HL-60/S4 treated with retinoic acid at 250 ng/mL for 4 days and 3 days (cell line): ENCODE data around the gene PDGFA.

Experiments
- in situ Hi-C: fragments of 300-500 bp; cut with MboI; formaldehyde crosslinking; loops from 2 replicates; pipeline ENCODE4 v1.7.0; 2022; ENCODE audit warnings: low sequenced_read_pairs

The PDGFA gene

DNA sequence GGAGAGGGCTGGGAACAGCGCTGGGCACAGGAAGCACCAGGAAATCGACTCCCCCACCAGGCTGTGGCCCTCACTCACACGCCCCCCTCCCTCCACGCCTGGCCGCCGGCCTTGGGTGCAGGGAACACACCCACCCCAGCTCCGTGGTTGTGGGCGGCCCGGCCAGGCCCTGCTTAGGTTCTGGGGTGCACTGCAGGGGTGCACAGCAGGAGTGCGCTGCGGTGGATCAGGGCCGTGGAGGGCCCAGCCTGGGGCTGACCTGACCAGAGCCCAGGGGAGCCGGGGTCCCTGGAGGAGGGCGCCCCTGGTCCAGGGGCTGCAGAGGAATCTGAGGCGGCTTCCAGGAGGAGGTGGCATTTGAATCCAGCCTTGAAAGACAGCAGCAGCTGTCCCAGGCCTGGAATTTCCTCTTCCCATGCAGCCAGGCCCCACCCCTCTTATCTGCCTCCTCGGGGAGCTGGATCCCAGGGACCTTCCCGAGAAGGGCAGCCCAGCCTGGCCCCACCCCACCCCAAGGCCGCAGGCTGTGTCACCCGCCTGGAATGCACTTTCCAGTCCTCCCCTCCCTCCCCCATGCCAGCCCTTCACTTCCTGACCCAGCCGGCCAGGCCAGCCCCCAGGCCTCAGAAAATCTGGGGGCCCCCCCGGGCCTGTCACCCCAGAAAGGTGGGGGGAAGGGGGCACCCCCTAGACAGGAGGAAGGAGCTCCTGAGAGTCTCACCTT, 18.4 kb upstream of the PDGFA start:
- in situ Hi-C loops: no loop called here

DNA sequence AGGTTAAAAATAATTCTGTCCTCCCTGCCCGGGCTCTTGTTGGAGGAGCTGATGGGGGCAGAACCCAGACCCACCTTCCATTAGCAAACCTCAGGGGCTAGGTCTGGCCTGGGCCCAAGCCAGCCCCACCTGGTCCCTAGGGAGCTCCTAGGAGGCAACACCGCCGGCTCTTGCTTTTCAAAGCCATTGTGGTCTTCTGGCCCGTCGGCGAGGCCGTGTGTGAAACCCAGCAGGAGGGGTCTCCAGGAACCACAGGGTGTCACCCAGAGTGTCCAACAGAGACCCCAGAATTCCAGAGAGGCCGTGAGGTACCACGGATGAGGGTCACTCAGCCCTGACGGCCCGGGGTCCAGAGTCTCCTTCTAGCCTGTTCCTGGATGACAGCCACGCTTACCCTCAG, 16.6 kb upstream of the PDGFA start:
- in situ Hi-C loops: no loop called here

DNA sequence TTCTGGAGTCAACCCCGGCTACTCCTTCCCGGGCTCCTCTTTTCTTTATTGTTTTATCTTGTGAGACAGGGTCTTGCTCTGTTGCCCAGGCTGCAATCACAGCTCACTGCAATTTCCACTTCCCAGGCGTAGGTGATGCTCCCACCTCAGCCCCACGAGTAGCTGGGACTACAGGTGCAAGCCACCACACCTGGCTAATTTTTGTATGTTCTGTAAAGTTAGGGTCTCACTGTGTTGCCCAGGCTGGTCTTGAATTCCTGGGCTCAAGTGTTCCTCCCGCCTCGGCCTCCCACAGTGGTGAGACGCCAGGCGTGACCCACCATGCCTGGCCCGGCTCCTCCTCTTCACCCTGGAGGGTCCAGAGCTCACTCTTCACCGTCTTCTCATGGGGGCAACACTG, 15.3 kb upstream of the PDGFA start:
- in situ Hi-C loops: no loop called here

DNA sequence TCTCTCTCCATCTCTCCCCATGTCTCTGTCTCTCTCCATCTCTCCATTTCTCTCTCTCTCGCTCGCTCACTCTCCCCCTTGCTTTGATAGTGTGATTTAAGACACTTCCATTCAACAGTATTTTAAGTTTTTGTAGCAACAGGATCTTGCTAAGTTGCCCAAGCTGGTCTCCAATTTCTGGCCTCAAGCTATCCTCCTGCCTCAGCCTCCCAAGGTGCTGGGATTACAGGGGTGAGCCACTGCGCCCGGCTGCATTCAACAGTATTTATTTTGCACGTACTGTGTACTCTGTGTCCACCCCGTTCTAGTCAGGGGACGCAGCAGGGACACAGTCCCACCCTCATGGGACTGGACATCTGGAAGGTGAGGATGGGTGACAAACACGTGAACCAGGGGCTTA, 14.4 kb upstream of the PDGFA start:
- in situ Hi-C loops: no loop called here

DNA sequence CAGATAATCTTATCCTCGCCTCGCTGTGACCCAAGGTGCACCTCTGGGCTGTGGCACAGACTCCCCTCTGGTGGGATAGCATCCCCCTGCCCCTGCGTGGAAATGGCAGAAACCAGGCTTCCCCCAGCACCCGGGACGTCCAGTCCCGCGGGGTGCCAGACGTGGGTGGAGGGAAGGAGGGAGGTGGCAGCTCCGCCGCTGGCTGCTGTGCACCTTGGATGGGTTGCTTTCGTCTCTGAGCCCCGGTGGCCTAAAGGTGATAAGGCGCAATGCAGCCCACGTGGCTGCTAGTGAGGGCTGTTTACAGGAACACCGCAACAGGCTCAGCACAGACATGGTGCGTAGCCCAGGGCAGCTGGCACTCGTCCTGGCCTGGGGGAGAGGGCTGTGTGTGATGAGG, 13.6 kb upstream of the PDGFA start:
- in situ Hi-C loops: no loop called here

DNA sequence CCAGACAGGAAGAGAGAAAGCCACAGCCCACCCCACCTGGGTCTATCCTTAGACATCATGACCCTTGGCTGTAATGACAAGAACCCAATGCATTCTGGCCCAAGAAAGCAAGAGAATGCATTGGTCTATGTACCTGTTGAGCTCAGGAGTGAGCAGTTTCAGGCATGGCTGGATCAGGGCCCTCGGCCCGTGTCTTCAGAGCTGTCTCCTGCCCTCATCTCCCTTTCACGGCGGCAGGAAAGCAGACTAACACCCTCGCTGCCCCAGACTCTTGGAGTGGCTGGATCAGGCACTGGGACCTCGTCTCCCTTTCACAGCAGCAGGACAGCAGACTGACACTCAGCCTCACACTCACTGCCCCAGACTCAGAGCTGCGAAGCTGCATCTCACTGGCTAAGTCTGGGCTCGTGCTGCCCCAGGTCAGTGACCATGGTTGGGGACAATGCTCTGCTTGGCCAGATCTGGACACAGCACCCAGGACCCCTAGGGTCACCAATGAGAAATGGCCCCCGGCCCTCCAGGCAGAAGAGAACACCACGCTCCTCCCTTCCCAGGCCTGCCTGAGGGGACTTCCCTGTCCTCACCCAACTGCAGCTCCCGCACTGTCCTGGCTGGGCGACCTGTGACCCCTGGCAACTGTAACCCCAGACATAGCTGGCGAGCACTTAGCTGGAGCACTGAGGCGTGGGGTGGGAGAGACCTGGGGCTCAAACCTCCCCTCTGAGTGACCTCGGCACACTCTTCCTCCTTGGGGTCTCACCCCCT, 12.9 kb upstream of the PDGFA start:
- in situ Hi-C loops: no loop called here

DNA sequence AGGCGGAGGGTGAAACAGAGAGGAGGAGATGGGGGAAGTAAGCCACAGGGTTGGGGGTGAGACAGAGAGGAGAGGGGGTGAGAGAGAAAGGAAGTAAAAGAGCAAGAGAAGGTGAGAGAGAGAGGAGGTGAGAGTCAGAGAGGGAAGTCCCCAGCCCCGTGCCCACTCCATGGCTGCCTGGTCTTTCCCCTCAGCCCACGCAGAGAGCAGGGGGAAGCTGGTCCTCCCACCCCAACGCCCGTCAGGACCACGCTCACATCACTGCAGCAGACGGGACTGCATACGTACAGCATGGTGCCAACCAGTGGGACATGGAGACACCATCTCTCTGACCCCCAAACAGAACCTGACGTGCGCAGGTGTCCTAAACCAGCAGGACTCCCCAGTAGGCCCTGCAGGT, 12.1 kb upstream of the PDGFA start:
- in situ Hi-C loops: no loop called here

DNA sequence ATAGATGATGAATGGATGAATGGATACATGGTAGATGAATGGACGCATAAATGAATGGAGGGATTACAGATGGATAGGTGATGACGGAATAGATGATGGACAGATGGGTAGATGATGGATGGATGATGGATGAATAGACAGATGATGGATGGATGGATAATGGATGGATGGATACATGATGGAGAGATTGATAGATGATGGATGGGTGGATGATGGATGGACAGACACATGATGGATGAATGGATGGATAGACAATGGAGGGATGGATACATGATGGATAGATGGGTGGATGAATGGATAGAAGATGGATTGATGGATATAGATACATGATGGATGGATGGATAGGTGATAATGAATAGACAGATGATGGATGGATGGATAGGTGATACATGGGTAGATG, 8.8 kb upstream of the PDGFA start:
- in situ Hi-C loops: no loop called here

DNA sequence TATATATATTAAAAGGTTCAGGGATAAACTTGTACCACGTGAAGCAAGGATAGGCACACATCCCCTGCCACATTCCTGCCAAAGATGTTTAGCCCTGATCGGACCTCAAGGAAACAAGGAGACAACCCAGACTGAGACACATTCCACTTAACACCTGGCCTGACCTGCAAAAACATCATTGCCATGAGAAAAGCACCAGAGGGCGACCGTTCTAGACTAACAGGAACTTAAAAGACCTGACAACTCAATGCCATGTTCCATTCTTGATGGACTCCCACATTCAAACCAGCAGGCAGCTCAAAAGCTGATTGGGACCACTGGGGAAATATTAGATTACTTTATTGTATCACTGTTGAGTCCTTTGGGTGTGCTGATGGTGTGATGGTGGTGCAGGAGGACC, 8.1 kb upstream of the PDGFA start:
- in situ Hi-C loops: no loop called here

DNA sequence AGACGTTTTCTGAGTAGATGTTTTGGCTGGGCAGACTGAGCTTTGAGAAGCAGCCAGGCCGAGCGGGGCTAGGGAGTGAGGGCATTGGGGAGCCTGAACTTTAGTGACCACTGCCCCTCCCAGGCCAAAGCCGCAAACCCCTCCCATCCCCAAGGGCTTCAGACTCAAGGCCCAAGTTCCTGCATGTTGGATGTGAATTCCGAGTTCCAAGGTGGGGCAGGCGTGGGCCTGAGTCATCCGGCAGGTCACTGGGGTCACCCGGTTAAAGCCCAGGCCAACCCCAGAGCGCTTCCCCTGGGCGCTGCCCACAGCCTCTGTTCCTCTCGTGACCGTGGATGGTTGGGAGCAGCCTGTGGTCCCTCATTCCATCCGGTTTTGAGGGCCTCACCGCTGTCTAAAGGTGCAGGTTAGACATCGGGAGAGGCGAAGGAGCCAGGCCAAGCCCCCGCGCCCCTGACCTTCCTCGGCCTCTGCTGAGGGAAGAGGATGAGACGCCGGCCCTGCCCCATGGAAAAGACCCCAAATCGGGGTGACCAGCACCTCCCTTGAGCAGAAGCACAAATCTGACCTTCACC, 6.9 kb upstream of the PDGFA start:
- in situ Hi-C loops: no loop called here

DNA sequence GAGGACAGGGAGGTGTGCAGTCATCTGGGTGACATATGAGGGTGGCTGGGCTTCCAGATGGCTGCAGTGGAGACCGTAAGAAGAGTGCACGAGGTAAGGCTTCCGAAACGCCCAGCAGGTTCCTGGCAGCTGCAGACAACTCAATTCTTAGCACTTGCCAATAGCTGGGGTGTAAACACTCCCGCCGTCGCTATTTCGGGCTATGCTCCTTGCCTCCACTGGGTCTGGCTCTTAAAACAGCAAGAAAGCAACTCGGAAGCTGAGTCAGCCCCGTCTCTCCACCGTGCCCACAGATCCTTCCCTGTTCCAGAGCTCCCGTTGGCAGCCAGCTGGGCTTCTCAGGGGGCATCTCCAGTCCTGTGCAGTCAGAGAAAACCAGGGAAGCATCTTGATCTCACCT, 6.1 kb upstream of the PDGFA start:
- in situ Hi-C loops: no loop called here

DNA sequence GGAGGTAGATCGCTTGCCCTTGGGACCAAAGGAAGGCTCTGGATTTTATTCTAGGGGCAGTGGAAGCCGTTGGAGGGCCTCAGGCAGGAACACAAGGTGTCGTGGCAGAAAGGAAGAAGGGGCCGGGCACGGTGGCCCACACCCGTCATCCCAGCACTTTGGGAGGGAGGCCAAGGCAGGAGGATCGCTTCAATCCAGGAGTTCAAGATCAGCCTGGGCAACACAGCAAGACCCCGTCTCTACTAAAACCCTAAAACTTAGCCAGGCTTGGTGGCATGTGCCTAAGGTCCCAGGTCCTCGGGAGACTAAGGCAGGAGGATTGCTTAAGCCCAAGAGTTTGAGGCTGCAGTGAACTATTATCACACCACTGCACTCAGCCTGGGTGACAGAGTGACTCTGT, 5.2 kb upstream of the PDGFA start:
- in situ Hi-C loops: no loop called here

DNA sequence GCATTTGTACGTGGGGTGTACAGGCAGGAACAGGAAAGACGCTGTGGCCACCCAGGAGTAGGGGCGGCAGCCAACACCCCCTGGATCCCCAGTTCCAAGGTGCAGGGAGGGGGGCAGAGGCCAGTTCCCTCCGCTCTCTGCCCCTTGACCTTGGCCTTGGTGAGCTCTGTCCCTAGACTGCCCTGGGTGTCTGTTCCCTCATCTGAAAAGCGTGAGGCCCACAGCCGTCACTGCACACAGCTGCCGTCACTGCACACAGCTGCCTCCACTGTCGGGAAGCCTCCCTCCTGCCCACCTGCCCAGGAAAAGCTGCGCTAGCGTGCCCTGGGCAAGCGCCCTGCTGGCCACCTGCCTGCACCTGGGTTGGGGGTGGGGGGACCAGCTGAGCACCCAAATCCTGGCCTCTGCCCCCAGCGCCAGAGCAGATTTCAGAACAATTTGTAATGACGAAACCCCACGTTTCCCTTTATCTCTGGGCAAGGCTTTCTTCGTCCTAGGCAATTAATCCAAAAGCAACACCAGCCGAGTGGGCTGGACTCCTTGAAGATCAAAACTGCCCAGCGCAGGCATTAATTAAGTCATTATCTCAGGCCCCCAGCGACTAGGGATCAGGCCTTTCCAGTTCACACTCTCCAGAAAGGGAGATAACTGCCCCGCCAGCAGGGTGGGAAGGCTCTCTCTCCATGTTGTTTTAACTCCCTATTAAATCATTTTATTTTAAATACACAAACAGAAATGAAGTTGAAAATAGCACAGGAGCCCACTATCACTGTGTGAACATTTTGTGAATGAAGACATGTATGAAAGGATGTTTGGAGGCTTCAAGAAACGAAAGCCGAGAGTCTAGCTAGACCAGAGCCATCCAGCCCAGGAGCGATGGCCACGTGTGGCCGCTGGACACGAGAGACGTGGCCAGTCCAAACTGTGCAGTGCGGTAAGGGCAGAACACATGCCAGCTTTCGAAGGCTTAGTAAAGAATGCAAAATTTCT, 4.0 kb upstream of the PDGFA start:
- in situ Hi-C loops: no loop called here

DNA sequence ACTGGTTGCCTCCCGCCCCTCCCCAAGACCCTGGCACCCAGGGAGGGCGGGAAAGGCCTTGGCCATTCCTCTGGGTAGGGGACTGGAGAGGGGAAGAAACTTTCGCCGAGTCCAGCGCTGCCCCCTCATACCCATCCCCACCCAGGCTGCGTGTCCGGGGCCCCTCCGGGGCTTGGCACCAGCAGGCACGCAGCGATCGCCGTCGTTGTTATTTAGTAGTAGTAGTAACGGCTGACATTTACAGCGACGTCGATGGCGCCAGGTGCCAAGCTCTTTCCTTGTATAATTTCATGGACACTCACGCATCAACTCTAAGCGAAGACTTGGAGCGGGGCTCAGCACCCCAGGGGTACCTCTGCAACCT, 3.3 kb upstream of the PDGFA start:
- in situ Hi-C loops: no loop called here

DNA sequence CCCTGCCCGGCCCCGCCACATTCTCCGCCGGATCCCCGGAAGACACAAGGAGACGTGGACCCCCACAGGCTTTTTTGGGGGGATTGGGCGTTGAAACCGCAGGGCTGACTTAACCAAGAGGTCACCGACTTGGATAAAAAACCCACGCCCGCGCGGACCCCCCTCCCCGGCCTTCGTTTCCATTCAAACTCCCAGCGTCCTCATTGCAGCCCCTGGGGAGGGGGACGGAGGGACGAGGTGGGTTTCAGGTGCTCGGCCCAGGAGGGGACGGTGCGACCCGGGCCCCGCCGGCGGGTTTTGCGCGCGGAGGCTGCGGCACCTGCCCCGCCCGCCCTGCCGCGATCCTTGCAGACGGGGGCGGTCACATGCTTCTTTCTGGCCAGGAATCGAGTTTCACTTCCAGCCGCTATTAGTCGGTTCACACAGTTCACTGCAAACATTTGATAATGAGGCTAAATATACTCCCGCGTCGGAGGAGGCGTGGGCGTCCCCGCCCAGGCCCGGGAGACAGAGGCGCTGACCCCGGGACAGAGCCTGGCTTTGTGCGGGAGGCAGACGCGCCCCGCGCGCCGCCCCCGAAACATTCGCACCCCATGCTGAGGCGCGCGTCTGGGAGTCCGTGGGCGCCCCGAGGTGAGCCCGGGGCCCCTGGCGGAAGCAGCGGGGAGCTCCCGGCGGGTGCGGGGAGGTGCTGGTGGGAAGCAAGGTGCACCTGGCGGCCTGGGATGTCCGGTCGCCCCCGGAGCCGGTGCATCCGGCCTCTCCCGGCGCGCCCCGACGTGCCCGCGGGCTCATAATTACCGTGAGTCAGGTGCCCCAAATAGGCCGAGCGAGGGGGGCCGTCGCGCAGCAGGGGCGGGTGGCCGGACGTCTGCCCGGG, 2.7 kb upstream of the PDGFA start:
- in situ Hi-C loops: no loop called here

DNA sequence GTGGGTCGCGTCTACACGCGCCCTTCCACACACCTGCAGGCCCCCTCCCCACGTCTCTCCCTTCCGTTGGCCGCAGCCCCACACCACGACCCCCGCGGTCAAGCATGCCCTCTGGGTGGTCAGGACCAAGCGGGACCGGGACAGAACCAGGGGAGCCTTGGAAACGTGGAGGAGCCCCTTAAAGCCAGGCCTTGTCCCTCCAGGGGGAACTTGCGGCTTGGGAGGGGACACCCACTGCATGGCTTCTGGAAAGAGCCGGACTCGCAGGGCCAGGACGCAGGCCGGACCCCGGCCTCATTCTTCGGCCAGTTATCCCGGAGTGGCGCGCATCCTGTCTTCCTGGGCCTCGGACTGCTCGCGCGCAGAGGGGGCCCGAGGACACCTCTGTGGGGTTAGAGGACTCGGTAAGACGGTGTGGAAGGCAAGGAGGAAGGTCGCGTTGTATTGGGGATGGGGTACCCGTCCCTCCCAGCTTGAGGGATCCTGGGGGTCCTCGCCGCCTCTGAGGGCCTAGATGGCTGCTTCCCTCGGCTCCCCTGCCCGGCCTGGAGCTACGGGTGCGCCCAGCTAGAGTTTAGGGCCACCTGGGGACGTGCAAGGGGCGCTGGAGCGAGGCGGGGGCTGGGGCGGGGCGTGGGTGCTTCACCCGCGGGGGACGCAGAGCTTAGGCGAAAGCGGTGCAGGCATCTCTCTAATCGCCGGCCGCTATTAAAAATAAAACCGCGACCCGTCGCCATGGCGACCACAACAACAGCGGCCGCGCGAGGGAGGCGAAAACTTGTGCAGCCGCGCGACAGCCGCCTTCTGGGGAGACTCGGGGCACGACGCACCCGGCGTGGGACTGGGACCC, 1.8 kb upstream of the PDGFA start:
- in situ Hi-C loops: no loop called here

DNA sequence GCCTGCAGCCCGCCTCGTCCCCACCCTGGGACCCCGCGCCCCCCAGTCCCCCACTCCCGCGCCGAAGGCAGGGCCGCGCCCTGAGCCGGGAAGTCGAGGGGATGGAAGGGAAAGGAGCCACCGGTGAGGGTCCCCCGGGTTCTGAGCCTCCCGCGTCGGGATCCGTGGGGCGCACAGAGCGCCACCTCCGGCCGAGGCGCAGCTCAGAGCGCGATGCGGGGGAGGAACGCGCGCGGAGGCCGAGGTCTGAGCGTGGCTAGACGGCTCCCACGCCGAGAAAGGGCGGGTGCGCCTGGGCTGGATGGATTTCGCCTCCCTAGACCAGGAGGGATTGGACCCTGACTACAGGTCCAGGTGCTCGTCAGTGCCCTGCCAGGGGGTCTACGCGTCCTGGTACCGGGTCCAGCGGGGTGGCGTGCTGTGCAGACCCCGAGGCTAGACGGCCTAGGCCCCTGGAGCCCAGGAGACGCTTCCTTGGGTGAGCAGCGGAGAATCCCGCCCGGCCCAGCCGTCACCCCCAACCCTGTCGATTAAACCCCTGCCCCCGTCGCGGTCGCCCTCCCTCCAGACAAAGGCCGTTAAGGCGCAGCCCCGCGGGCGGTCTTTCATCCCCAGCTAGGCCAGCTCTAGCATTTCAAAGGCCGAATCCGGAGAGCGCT, 986 bp upstream of the PDGFA start:
- in situ Hi-C loops: no loop called here

DNA sequence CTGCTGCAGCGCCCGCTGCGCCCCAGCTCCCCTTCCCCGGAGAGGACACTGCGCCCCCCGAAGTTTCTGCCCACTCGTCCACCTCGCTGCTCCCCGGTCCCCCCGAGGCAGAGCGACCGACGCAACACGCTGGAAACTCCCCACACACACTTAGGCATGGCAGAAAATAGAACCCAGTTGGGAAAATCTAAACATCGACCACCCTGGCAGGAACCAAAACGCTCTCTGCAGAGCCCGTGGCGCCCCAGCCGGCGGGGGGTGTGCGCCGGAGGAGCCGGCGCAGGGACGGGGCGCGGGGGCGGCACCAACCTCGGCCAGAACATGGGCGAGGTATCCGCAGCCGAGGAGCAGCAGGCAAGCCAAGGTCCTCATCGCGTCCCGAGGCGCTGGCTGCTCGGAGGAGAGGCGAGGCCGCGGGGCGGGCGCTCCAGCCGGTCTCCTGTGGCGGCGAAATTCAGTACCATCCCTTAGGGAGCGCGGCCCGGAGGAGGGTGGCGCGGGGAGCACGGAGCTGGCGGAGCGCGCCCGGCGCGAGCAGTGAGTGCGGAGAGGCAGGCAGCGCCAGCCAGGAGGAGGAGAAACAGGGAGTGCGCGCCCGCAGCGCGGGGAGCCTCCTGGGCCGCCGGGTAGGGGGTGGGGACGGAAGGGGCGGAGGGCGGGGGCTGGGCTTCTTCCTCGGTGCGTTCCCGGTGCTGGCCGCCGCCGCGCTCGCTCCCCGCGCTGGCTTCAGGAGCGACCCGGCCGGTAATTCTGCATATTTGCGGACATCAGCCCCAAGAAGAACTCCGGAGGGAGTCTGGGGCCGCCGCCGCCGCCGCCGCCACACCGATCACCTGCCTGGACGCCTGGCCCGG, 789 bp downstream of the PDGFA start:
- in situ Hi-C loops: no loop called here
